ENCODE data around the gene IRF5. TPM values are rescaled to one million over a fixed set of nuclear protein-coding genes. Genes with fewer than 3 reads are reported as not detected.
A peak's percentile ranks its signal among the peaks of the same experiment; 100 is the strongest.

IRF5 gene
- not detected in 2 replicates for polyA plus RNA-seq
- not detected in 2 replicates for polyA minus RNA-seq

GRCh38 chr7:128937647-128938543 is at the start of gene IRF5:
TSS of gene IRF5 (plus strand) at chr7:128937927. CDS start at chr7:128942082, 4,155 bp downstream.
- H3K4me3 ChIP-seq (ENCODE audit: low read length), result peak within 1 kb of the TSS; percentile 71
- no peaks in the 10 kb centered on the region for H3K79me2 ChIP-seq (replicated peaks; ENCODE audit: insufficient read depth, low read length)
- H3K4me2 ChIP-seq (ENCODE audit: low read length), result peak within 1 kb of the TSS; percentile 25
- no peak within 1 kb of the TSS for H3K27ac ChIP-seq (ENCODE audit: low read length)
- peaks cover 47% of the 10 kb centered on the region for H3K27me3 ChIP-seq (ENCODE audit: insufficient read depth, low read depth, low read length)
- no peaks in the 10 kb centered on the region for H3F3A ChIP-seq (ENCODE audit: insufficient read depth, low read length, poor library complexity, severe bottlenecking)
- H3K9me2 ChIP-seq (ENCODE audit: insufficient read depth, low read length), result no peaks in the 10 kb centered on the region
- H3K9ac ChIP-seq (ENCODE audit: low read length), result peak within 1 kb of the TSS; percentile 41
- no peaks in the 10 kb centered on the region for H3K9me3 ChIP-seq (ENCODE audit: low read length)
- H2AFZ ChIP-seq (ENCODE audit: low read depth, low read length), result no peak within 1 kb of the TSS
- no peaks in the 10 kb centered on the region for H4K20me1 ChIP-seq (ENCODE audit: insufficient read depth)
- TF ChIP-seq CTCF (IDR thresholded peaks at IDR 0.05; ENCODE audit: poor library complexity, severe bottlenecking), result no peak
- no peak for TF ChIP-seq EP300 (conservative IDR thresholded peaks at IDR 0.05; ENCODE audit: poor library complexity, severe bottlenecking)
- TF ChIP-seq EZH2 (IDR thresholded peaks at IDR 0.05; ENCODE audit: borderline replicate concordance, insufficient read depth, low read length, poor library complexity, severe bottlenecking), result no peak
- no peak for TF ChIP-seq MXI1 (conservative IDR thresholded peaks at IDR 0.05; ENCODE audit: poor library complexity, severe bottlenecking)
- TF ChIP-seq TAF1 (IDR thresholded peaks at IDR 0.05; ENCODE audit: low read depth), result no peak
- no peak for TF ChIP-seq RAD21 (conservative IDR thresholded peaks at IDR 0.05)
- TF ChIP-seq POLR2AphosphoS5 (IDR thresholded peaks at IDR 0.05), result no peak
- TF ChIP-seq REST (IDR thresholded peaks at IDR 0.05; ENCODE audit: borderline replicate concordance), result no peak
- TF ChIP-seq SMC3 (conservative IDR thresholded peaks at IDR 0.05; ENCODE audit: poor library complexity), result no peak
- no peaks in the 10 kb centered on the region for H3K36me3 ChIP-seq (ENCODE audit: insufficient read depth, low read length)

GRCh38 chr7:128888039-128888755 is 49.5 kb upstream of the IRF5 start:
- Histone ChIP-seq H3K9ac (ENCODE audit: low read length) (no peak overlapping the region), H3K9me3 (ENCODE audit: low read length) (no peaks in the 10 kb centered on the region), H4K20me1 (ENCODE audit: insufficient read depth) (no peaks in the 10 kb centered on the region), H3K79me2 (replicated peaks; ENCODE audit: insufficient read depth, low read length) (no peaks in the 10 kb centered on the region), H3K27me3 (ENCODE audit: insufficient read depth, low read depth, low read length) (peaks cover 32% of the 10 kb centered on the region), H3F3A (ENCODE audit: insufficient read depth, low read length, poor library complexity, severe bottlenecking) (no peaks in the 10 kb centered on the region), H3K36me3 (ENCODE audit: insufficient read depth, low read length) (no peaks in the 10 kb centered on the region), H2AFZ (ENCODE audit: low read depth, low read length) (no peak overlapping the region), H3K4me2 (ENCODE audit: low read length) (no peak overlapping the region), H3K4me3 (ENCODE audit: low read length) (no peak overlapping the region), H3K9me2 (ENCODE audit: insufficient read depth, low read length) (no peaks in the 10 kb centered on the region), H3K27ac (ENCODE audit: low read length) (no peak overlapping the region)
- TF ChIP-seq EZH2 (IDR thresholded peaks at IDR 0.05; ENCODE audit: borderline replicate concordance, insufficient read depth, low read length, poor library complexity, severe bottlenecking), result no peak
- no peak for TF ChIP-seq MXI1 (conservative IDR thresholded peaks at IDR 0.05; ENCODE audit: poor library complexity, severe bottlenecking)
- TF ChIP-seq TAF1 (IDR thresholded peaks at IDR 0.05; ENCODE audit: low read depth), result no peak
- TF ChIP-seq RAD21 (conservative IDR thresholded peaks at IDR 0.05), result no peak
- no peak for TF ChIP-seq REST (IDR thresholded peaks at IDR 0.05; ENCODE audit: borderline replicate concordance)
- TF ChIP-seq SMC3 (conservative IDR thresholded peaks at IDR 0.05; ENCODE audit: poor library complexity), result no peak
- TF ChIP-seq POLR2AphosphoS5 (IDR thresholded peaks at IDR 0.05), result no peak
- no peak for TF ChIP-seq EP300 (conservative IDR thresholded peaks at IDR 0.05; ENCODE audit: poor library complexity, severe bottlenecking)
- no peak for TF ChIP-seq CTCF (IDR thresholded peaks at IDR 0.05; ENCODE audit: poor library complexity, severe bottlenecking)

Data from neural cell (in vitro differentiated cells).